Nasal cavity respiratory epithelium epithelial cell of viscerocranial mucosa (primary cell): Measurements from ENCODE around the gene TNFRSF1A. TPM values are rescaled to one million over a fixed set of nuclear protein-coding genes. Genes with fewer than 3 reads are reported as not detected.

Experiments
- total RNA-seq: library from RNA; depleted of rRNA; stranded (reverse); fragments of >200 nt; gene quantifications from 2 replicates; pipeline ENCODE4 v1.2.3, GENCODE V29; 2014

TNFRSF1A gene
- 51.6 and 110 TPM in 2 replicates for total RNA-seq

DNA sequence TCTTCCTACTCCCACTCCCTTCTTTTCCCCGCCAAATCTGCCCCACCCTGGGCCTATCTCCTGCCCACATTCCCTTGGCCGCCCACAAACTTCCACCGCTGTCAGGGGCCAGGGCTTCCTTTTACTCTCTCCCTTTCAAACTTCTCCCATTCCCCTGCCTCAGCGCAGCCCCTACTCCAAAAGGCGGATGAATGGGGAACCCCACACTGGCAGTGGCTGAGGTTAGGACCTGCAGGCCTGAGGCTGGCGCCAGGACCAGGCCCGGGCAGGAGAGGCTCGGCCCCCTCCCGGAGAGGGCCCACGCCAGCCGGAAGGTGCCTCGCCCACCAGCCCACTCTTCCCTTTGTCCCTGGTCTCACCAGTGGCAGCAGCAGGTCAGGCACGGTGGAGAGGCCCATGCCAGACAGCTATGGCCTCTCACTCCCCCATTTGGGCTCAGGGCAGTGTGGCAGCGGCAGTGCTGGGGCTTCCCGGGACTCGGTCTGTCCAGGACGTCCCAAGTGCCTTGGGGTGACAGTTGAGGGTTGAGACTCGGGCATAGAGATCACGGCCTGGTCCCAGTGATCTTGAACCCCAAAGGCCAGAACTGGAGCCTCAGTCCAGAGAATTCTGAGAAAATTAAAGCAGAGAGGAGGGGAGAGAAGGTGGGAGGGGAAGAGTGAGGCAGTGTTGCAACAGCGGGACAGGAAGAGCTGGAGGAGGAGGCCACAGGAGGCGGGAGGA lies at the start of gene TNFRSF1A:
TSS of gene TNFRSF1A (minus strand) at position 660 of the 723 bp plus-strand sequence. CDS start at position 398, 262 bp downstream.

DNA sequence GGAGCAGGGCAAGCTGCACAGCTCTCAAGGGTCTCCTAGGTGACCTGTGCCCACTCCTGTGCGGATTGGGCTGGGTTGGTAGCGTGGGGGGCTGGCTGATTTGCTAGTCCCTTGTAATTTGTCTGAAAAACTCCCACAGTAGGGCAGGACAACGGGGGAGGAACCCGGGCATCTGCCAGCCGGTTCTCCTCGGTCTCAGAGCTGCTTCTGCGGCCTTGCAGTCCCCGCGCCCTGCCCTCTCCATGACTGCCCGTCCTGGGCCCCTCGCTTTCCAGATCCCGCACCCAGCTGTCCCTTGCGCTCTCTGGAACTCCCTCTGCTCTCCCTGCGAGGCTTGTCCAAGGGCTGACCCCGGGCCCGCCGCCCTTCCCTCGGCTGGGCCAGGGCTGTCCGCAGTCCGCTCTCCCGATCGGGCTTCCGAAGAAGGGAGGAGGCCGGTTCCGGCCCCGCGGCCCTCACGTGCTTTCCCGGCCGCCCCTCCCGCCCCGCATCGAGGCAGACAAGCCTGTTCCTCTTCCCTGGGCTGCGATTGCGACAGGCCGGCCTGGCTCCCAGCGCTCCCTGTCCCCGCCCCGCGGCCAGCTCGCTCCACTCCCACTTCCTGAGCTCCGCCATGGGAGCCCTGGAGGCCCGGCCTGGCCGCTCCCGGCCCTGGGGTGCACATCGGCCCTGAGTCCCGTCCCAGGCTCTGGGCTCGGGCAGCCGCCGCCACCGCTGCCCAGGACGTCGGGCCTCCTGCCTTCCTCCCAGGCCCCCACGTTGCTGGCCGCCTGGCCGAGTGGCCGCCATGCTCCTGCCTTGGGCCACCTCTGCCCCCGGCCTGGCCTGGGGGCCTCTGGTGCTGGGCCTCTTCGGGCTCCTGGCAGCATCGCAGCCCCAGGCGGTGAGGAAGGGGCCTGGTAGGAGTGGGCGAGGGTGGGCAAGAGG lies 42.0 kb upstream of the TNFRSF1A start, which contains the start of gene LTBR:
TSS of gene LTBR (plus strand) at position 591 of the 927 bp plus-strand sequence. CDS start at position 788, 197 bp downstream.

DNA sequence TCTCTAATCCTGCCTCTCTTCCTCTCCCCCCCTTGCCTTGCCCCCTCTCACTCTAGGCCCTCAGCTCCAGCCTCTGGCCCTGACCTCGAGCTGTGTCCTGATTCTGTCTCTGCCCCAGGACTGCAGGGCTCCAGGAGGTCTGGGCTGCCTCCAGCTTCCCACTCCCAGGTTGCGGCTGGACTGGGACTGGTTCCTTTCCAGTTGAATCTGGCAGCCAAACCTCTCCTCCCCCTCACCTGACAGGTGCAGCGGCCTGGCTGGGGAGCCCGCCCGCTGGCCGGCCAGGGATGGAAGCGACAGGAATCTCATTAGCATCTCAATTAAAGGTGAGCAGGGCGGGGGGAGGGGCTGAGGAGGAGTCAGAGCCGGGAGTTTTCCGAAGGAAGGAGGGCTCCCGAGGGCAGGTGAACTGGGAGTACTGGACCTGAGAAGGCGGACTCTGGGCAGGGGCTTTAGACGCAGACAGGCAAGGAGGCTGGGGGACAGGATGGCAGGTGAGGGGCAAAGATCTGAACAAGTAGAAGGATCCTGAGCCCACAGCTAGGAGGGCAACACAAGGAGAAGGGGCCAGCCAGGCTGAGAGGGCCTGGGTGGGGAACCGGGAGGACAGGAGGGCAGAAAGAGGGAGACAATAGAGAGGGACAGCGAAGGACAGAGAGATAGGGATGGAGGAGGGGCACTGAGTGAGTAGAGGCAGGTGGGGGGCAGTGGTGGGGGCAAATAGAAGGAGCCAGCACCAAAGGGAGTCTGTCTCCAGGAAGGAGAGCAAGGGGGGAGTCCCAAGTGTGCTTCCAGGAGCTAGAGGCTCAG lies 33.6 kb upstream of the TNFRSF1A start, which contains the start of gene SCNN1A:
TSS of gene SCNN1A (minus strand) at position 295 of the 810 bp plus-strand sequence. CDS start 780 bp downstream, outside the sequence.

Other genes with a start within 250 kb of the TNFRSF1A start
- gene VWF, start 217.4 kb downstream of the TNFRSF1A start, total RNA-seq, result 0.34 and 1.00 TPM in 2 replicates
- gene CD9, start 141.7 kb downstream of the TNFRSF1A start, total RNA-seq, result 383 and 653 TPM in 2 replicates
- gene PLEKHG6, start 31.4 kb downstream of the TNFRSF1A start, total RNA-seq, result 15.4 and 32.5 TPM in 2 replicates
- 9.6 and 76.7 TPM in 2 replicates for gene SCNN1A, start 33.5 kb upstream of the TNFRSF1A start, total RNA-seq
- gene LTBR, start 42.1 kb upstream of the TNFRSF1A start, total RNA-seq, result 60.1 and 95.4 TPM in 2 replicates
- not detected in 2 replicates for gene CD27, start 102.9 kb upstream of the TNFRSF1A start, total RNA-seq
- 2.4 and 18.9 TPM in 2 replicates for gene TAPBPL, start 110.0 kb upstream of the TNFRSF1A start, total RNA-seq
- gene VAMP1, start 128.6 kb upstream of the TNFRSF1A start, total RNA-seq, result 1.6 and 2.1 TPM in 2 replicates
- 85.8 and 94.7 TPM in 2 replicates for gene MRPL51, start 151.2 kb upstream of the TNFRSF1A start, total RNA-seq
- 27.3 and 29.9 TPM in 2 replicates for gene NCAPD2, start 152.0 kb upstream of the TNFRSF1A start, total RNA-seq
- gene GAPDH, start 192.4 kb upstream of the TNFRSF1A start, total RNA-seq, result 4,821 and 5,284 TPM in 2 replicates
- 0.34 and 0.71 TPM in 2 replicates for gene IFFO1, start 214.0 kb upstream of the TNFRSF1A start, total RNA-seq
- 37.3 and 45.6 TPM in 2 replicates for gene NOP2, start 226.2 kb upstream of the TNFRSF1A start, total RNA-seq